Left ventricle myocardium inferior (tissue), 1 donor: ENCODE data around the gene TBX1. TPM values are rescaled to one million over a fixed set of nuclear protein-coding genes. Genes with fewer than 3 reads are reported as not detected.
A peak's percentile ranks its signal among the peaks of the same experiment; 100 is the strongest.
"Not testable (repeated sequence)": the region's sequence is repeated elsewhere in the genome, so short reads cannot be mapped to it uniquely, and the experiment has no call there.

ENCODE experiments used
- DNase-seq: peaks from one replicate; pipeline ENCODE4 v3.0.0-alpha.2; 2020
- H3K27ac ChIP-seq: fragments of 200-600 bp; replicated peaks from 2 replicates; pipeline ENCODE4 v1.8.0; 2021
- H3K27me3 ChIP-seq: fragments of 200-600 bp; 2 replicates; pipeline ENCODE4 v1.8.0; 2021; ENCODE audit warnings: low read depth
- H3K36me3 ChIP-seq: fragments of 200-600 bp; 2 replicates; pipeline ENCODE4 v1.8.0; 2021
- H3K4me1 ChIP-seq: fragments of 200-600 bp; 2 replicates; pipeline ENCODE4 v1.8.0; 2021
- H3K4me3 ChIP-seq: fragments of 200-600 bp; 2 replicates; pipeline ENCODE4 v1.8.0; 2021; ENCODE audit warnings: mild to moderate bottlenecking, moderate library complexity
- H3K9me3 ChIP-seq: fragments of 200-600 bp; replicated peaks from 2 replicates; pipeline ENCODE4 v1.8.0; 2021
- intact Hi-C: fragments of 100-400 bp; cut with micrococcal nuclease; formaldehyde crosslinking; loops from one replicate; pipeline ENCODE4 v1.11.0; 2022
- total RNA-seq: library from RNA; stranded (reverse); fragmentation: NEBNext Ultra II Directional; extraction: Animal tissue kit (Norgen Biotek cat#: 25700); gene quantifications from one replicate; pipeline ENCODE4 v1.2.1, GENCODE V29; 2021
- TF ChIP-seq, protein P1 (sequence below): fragments of 200-600 bp; IDR thresholded peaks from 2 replicates; pipeline ENCODE4 v1.8.0; 2021; ENCODE audit warnings: antibody characterized with exemption, mild to moderate bottlenecking, borderline replicate concordance
- donor health status: DM: no; HTN: yes; CAD: no; lungs with severe emphysema.

The TBX1 gene
- total RNA-seq, 1 donor from 2014 or later: 8.0 TPM

GRCh38 chr22:19723983-19724827 is 36.4 kb upstream of the TBX1 start:
- Histone ChIP-seq H3K36me3 (peaks cover 29% of the 10 kb centered on the region), H3K27me3 (peaks cover 48% of the 10 kb centered on the region), H3K27ac (peak overlapping the region; percentile 86), H3K9me3 (no peaks in the 10 kb centered on the region), H3K4me3 (peak overlapping the region; percentile 62), H3K4me1 (peaks cover 50% of the 10 kb centered on the region)
- no peak for DNase-seq
- intact Hi-C loops: no loop called here
- TF ChIP-seq, protein P1, sequence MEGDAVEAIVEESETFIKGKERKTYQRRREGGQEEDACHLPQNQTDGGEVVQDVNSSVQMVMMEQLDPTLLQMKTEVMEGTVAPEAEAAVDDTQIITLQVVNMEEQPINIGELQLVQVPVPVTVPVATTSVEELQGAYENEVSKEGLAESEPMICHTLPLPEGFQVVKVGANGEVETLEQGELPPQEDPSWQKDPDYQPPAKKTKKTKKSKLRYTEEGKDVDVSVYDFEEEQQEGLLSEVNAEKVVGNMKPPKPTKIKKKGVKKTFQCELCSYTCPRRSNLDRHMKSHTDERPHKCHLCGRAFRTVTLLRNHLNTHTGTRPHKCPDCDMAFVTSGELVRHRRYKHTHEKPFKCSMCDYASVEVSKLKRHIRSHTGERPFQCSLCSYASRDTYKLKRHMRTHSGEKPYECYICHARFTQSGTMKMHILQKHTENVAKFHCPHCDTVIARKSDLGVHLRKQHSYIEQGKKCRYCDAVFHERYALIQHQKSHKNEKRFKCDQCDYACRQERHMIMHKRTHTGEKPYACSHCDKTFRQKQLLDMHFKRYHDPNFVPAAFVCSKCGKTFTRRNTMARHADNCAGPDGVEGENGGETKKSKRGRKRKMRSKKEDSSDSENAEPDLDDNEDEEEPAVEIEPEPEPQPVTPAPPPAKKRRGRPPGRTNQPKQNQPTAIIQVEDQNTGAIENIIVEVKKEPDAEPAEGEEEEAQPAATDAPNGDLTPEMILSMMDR: peak; percentile 27

DNA sequence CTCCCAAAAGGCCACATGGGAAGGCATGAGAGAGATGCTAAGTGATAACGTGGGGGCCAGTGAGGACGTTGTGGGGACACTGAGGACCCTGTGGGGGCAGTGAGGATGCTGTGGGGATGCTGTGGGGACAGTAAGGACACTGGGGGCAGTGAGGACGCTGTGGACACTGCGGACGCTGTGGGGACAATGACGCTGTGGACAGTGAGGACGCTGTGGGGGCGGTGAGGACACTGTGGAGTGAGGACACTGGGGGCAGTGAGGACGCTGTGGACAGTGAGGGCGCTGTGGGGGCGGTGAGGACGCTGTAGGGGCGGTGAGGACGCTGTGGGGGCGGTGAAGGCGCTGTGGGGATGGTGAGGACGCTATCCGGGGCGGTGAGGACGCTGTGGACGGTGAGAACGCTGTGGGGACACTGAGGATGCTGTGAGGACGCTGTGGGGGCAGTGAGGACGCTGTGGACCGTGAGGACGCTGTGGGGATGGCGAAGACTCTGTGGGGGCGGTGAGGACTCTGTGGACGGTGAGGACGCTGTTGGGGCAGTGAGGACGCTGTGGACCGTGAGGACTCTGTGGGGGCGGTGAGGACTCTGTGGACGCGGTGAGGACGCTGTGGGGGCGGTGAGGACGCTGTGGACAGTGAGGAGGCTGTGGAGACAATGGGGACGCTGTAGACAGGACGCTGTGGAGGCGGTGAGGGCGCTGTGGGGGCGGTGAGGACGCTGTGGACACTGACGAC is 35.5 kb upstream of the TBX1 start:
- peaks cover 42% of the 10 kb centered on the region for H3K27me3 ChIP-seq
- peaks cover 25% of the 10 kb centered on the region for H3K36me3 ChIP-seq
- H3K4me3 ChIP-seq: no peak overlapping the region
- intact Hi-C loops: no loop called here
- TF ChIP-seq, protein P1: no peak
- no peak for DNase-seq
- H3K9me3 ChIP-seq: no peaks in the 10 kb centered on the region
- H3K27ac ChIP-seq: no peak overlapping the region
- H3K4me1 ChIP-seq: peaks cover 41% of the 10 kb centered on the region

- intact Hi-C loops, H3K27ac ChIP-seq, H3K9me3 ChIP-seq, DNase-seq, H3K4me3 ChIP-seq: not testable (repeated sequence)
- peaks cover 13% of the 10 kb centered on the region for H3K36me3 ChIP-seq
- peaks cover 39% of the 10 kb centered on the region for H3K4me1 ChIP-seq
- H3K27me3 ChIP-seq: peaks cover 43% of the 10 kb centered on the region
Observed at GRCh38 chr22:19726064-19726788, 34.4 kb upstream of the TBX1 start.

GRCh38 chr22:19727310-19728150 is 33.0 kb upstream of the TBX1 start:
- Histone ChIP-seq H3K36me3 (peaks cover under 1% of the 10 kb centered on the region), H3K27me3 (peaks cover 35% of the 10 kb centered on the region), H3K4me1 (peaks cover 26% of the 10 kb centered on the region), H3K4me3 (no peak overlapping the region), H3K9me3 (no peaks in the 10 kb centered on the region), H3K27ac (no peak overlapping the region)
- TF ChIP-seq, protein P1: no peak
- intact Hi-C loops: no loop called here
- no peak for DNase-seq

GRCh38 chr22:19728271-19728670 is 32.3 kb upstream of the TBX1 start:
- H3K4me1 ChIP-seq: peaks cover 19% of the 10 kb centered on the region
- TF ChIP-seq, protein P1: no peak
- no peaks in the 10 kb centered on the region for H3K36me3 ChIP-seq
- H3K27me3 ChIP-seq: peaks cover 28% of the 10 kb centered on the region
- DNase-seq: no peak
- H3K4me3 ChIP-seq: no peak overlapping the region
- H3K9me3 ChIP-seq: no peaks in the 10 kb centered on the region
- intact Hi-C loops: no loop called here
- no peak overlapping the region for H3K27ac ChIP-seq
